Stomach (tissue), 9 donors: ENCODE measurements around the gene RIMS4. TPM values are rescaled to one million over a fixed set of nuclear protein-coding genes. Genes with fewer than 3 reads are reported as not detected.

Experiments
- DNase-seq, 2 donors: peaks; one replicate each; pipeline versions ENCODE4 v3.0.0 to v3.0.0-alpha.2; 2013 to 2019
- H3K27ac ChIP-seq, 5 donors: fragments of 200-600 bp in 4 of 5; sonication (generic) in 4 of 5; one replicate each; pipeline ENCODE4 v1.5.1; 2013 to 2019; ENCODE audit warnings: mild to moderate bottlenecking in 1 of 5, moderate library complexity in 1 of 5
- H3K27me3 ChIP-seq, 3 donors: fragments of 200-600 bp; sonication (generic); one replicate each; pipeline ENCODE4 v1.5.1; 2017 to 2019; ENCODE audit warnings: mixed run types in 1 of 3
- H3K36me3 ChIP-seq, 4 donors: fragments of 200-600 bp; sonication (generic); 1 replicate in 3 of 4; 2 replicates in 1 of 4; pipeline ENCODE4 v1.5.1; 2016 to 2019
- H3K4me1 ChIP-seq, 4 donors: fragments of 200-600 bp; sonication (generic); one replicate each; pipeline ENCODE4 v1.5.1; 2016 to 2019
- H3K4me3 ChIP-seq, 4 donors: fragments of 200-600 bp; sonication (generic) in 3 of 4; one replicate each; pipeline ENCODE4 v1.5.1; 2016 to 2019; ENCODE audit warnings: mild to moderate bottlenecking in 1 of 4
- H3K9me3 ChIP-seq, 4 donors: fragments of 200-600 bp; sonication (generic); one replicate each; pipeline ENCODE4 v1.5.1; 2016 to 2019
- CTCF ChIP-seq, 7 experiments: fragments of 450-650 bp in 4 of 7; fragments of 200-600 bp in 3 of 7; sonication (generic) in 3 of 7; IDR thresholded peaks; one replicate each; pipeline ENCODE4 v1.5.1; 2016 to 2019; ENCODE audit warnings: antibody characterized with exemption in 7 of 7, control low read depth in 2 of 7, mild to moderate bottlenecking in 1 of 7
- EP300 ChIP-seq: sonication (generic); formaldehyde crosslinking; IDR thresholded peaks from one replicate; pipeline ENCODE4 v1.6.1; 2017; ENCODE audit warnings: antibody characterized with exemption
- POLR2A ChIP-seq, 4 donors: fragments of 450-650 bp; IDR thresholded peaks; one replicate each; pipeline ENCODE4 v1.6.1; 2016; ENCODE audit warnings: antibody characterized with exemption in 4 of 4, control low read depth in 2 of 4, mild to moderate bottlenecking in 1 of 4, moderate library complexity in 1 of 4
- POLR2AphosphoS5 ChIP-seq, 3 donors: sonication (generic); formaldehyde crosslinking; IDR thresholded peaks; one replicate each; pipeline ENCODE4 v1.6.1; 2016; ENCODE audit warnings: antibody characterized with exemption in 3 of 3
- WGBS, 5 donors: extraction: QIAGEN DNeasy Blood & Tissue Kit in 3 of 5; methylation state at CpG; one replicate each; pipeline versions ENCODE4 v1.1.5 to v1.1.7; 2013 to 2018; 5-methylcytosine and 5-hydroxymethylcytosine counted together
- intact Hi-C: fragments of 100-400 bp; cut with DNase I; formaldehyde crosslinking; loops from one replicate; pipeline ENCODE4 v1.15.1; 2023; ENCODE audit warnings: low total_unique reads
- polyA plus RNA-seq, 3 donors: library from polyadenylated mRNA; stranded (reverse); fragments of 200-250 nt; gene quantifications; one replicate each; pipeline ENCODE4 v1.2.3, GENCODE V29; 2013
- total RNA-seq, 5 donors: library from RNA; depleted of rRNA; stranded (reverse); fragments of >200 nt; gene quantifications; one replicate each; pipeline versions ENCODE4 v1.1.0 to v1.2.3, GENCODE V29; 2014 to 2016
- donor health status: healthy with polysubstance abuse.
- donor health status: Bipolar disorder and iron deficiency.
- donor health status: healthy.

The RIMS4 gene
- total and polyA plus RNA-seq, 8 donors, result 0.55 to 2.2 (median 1.5) TPM; not detected in 2

DNA sequence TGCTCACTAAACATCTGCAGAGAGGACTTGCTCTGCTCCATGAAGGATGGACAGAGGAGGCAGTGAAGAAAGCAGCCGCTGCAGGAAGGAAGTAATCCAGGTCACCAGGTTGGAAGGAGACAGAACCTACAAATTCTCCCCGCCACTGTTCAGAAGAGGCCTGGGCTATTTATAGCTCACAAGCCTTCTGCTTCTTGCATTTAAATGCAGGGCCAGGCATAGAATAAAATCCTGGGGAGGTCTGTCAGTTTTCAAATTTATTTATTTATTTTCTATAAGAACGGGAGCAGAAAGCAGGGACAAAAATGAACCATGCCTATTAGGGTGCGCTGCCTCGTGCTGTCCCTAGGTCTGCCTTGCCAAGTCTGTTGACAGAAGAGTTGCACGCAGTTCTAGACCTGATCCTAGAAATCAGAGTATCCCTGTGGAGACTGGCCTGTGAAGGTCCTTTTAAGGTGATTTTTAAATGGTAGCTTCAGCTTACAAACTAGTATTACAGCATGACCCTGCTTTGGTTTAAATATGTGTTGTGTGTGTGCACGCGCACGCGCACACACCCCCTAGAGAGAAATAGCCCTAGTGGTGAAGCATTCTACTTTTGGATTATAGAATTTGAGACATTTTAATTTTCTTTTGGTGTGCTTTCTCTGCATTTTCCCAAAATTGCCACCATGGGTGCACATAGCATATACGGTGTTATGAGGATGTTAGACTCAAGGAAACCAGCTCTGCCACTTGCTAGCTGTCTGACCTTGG is 19.5 kb downstream of the RIMS4 start:
- WGBS, 5 donors, result 81 to 87% (median 84%) methylated on average over 11 of the region's 11 CpGs
- no peak for TF ChIP-seq CTCF (IDR thresholded peaks at IDR 0.05)
- TF ChIP-seq POLR2A (IDR thresholded peaks at IDR 0.05), result no peak
- H3K27ac ChIP-seq, result no peak overlapping the region

DNA sequence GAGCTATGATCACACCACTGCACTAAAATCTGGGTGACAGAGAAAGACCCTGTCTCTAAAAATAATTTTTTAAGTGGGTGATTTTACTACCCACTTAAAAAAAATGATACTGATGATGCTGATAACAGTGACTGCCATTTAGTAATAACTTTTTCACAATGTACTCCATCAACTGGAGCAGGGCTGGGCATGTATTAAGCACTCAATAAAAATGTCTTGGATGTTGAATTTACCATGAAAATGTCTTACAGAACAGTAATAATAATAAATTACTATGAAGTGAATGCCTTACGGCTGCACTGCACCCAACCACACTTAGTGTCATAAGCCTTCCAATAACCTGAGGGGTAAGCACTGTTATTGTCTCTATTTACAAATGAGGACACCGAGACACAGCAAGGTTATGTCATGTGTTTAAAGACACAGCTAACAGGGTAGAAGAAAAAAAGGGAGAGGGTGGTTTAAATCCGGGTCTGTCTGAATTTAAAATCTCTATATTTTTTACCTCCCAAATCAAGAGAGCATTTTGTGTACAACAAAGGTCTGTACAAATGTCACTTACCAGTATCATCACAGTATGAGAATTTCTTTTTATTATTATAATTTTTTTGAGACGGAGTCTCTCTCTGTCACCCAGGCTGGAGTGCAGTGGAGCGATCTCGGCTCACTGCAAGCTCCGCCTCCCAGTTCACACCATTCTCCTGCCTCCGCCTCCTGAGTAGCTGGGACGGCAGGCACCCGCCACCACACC is 21.5 kb downstream of the RIMS4 start:
- H3K36me3 ChIP-seq, result no peaks in the 10 kb centered on the region
- H3K4me1 ChIP-seq, result no peaks in the 10 kb centered on the region
- no peaks in the 10 kb centered on the region for H3K9me3 ChIP-seq
- DNase-seq, result no peak
- H3K27ac ChIP-seq, result no peak overlapping the region
- H3K27me3 ChIP-seq, result peaks cover 0 to 26% (median 0%) of the 10 kb centered on the region in 3 donors
- 80 to 88% (median 84%) methylated on average over 10 of the region's 10 CpGs for WGBS, 5 donors
- no peak for TF ChIP-seq POLR2A (IDR thresholded peaks at IDR 0.05)
- TF ChIP-seq POLR2AphosphoS5 (IDR thresholded peaks at IDR 0.05), result no peak
- TF ChIP-seq CTCF (IDR thresholded peaks at IDR 0.05), result no peak
- TF ChIP-seq EP300, result no peak
- no peak overlapping the region for H3K4me3 ChIP-seq
- intact Hi-C loops, result no loop called here

More for the DNA sequence above, 19.5 kb downstream of the RIMS4 start:
- H3K27me3 ChIP-seq, result peaks cover 0 to 36% (median 0%) of the 10 kb centered on the region in 3 donors
- no peak overlapping the region for H3K4me3 ChIP-seq
- no peak for DNase-seq
- H3K36me3 ChIP-seq, result no peaks in the 10 kb centered on the region
- intact Hi-C loops, result no loop called here
- H3K9me3 ChIP-seq, result no peaks in the 10 kb centered on the region
- no peaks in the 10 kb centered on the region for H3K4me1 ChIP-seq

- H3K27me3 ChIP-seq, result peaks cover 0 to 26% (median 0%) of the 10 kb centered on the region in 3 donors
- H3K27ac ChIP-seq, result no peak overlapping the region
- H3K9me3 ChIP-seq, result no peaks in the 10 kb centered on the region
- intact Hi-C loops, result no loop called here
- H3K36me3 ChIP-seq, result no peaks in the 10 kb centered on the region
- TF ChIP-seq POLR2AphosphoS5 (IDR thresholded peaks at IDR 0.05) (no peak), POLR2A (IDR thresholded peaks at IDR 0.05) (no peak), EP300 (no peak), CTCF (IDR thresholded peaks at IDR 0.05) (no peak)
- H3K4me3 ChIP-seq, result no peak overlapping the region
- 76 to 84% (median 80%) methylated on average over 7 of the region's 7 CpGs for WGBS, 5 donors
- no peak for DNase-seq
- H3K4me1 ChIP-seq, result no peaks in the 10 kb centered on the region
These were observed 23.0 kb downstream of the RIMS4 start for GRCh38 chr20:44787299-44787698.

DNA sequence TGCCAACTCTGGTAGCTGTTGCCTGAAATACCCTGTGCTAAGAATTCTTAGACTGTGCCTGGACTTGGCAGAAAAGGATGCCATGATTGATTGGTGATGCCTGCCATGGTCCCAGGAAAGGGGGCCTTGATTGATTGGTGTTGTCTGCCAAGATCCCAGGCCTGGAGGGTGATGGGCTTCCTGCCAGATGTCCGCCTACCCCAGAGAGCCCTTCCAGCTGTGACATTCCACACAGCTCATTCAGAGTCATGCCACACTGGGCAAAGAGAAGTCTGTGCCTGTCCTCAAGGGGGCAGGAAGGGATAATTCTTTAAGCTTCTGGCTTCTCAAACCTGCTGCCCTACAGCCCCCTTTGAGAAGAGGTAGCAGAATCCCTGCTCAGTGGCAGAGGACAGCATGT is 24.6 kb downstream of the RIMS4 start:
- no peaks in the 10 kb centered on the region for H3K4me1 ChIP-seq
- no peaks in the 10 kb centered on the region for H3K36me3 ChIP-seq
- 7 to 20% (median 15%) methylated on average over 1 of the region's 1 CpG; no CpG with 5 or more reads in 1 of the 5 donors for WGBS, 5 donors
- no peak overlapping the region for H3K27ac ChIP-seq
- intact Hi-C loops, result no loop called here
- peaks cover 0 to 26% (median 0%) of the 10 kb centered on the region in 3 donors for H3K27me3 ChIP-seq
- no peaks in the 10 kb centered on the region for H3K9me3 ChIP-seq
- no peak overlapping the region for H3K4me3 ChIP-seq
- DNase-seq, result no peak
- TF ChIP-seq EP300 (no peak), CTCF (IDR thresholded peaks at IDR 0.05) (no peak), POLR2A (IDR thresholded peaks at IDR 0.05) (no peak), POLR2AphosphoS5 (IDR thresholded peaks at IDR 0.05) (no peak)
